IMR-90 (cell line): ENCODE data around the gene CDH23. TPM values are rescaled to one million over a fixed set of nuclear protein-coding genes. Genes with fewer than 3 reads are reported as not detected.
A peak's percentile ranks its signal among the peaks of the same experiment; 100 is the strongest.

Source experiments
- ATAC-seq: fragments of 200-7000 bp; cut with Tn5 transposase; 2 replicates; pipeline ENCODE4 v1.9.1; 2020; ENCODE audit warnings: low read depth, mild to moderate bottlenecking, moderate library complexity
- BruUV-seq: library from RNA; stranded (reverse); fragments of 400-500 nt; replicated peaks from 2 replicates; lab custom pipeline; 2021; lab: Mats Ljungman, UMichigan
- CTCF ChIA-PET: fragments of 300-600 bp; formaldehyde crosslinking; extraction: SDS; loops from one replicate; lab custom pipeline; 2021; ENCODE audit warnings: antibody characterized with exemption; lab: Yijun Ruan, JAX
- POLR2A ChIA-PET: fragments of 300-600 bp; sonication (Branson Sonifier 250); formaldehyde crosslinking; loops from one replicate; lab custom pipeline; 2022; ENCODE audit warnings: antibody characterized with exemption; ENCODE audit not compliant: unreplicated experiment; lab: Charles Lee
- DNase-seq: peaks from one replicate; pipeline ENCODE4 v3.0.0; 2013
- H2AFZ ChIP-seq: replicated peaks from 2 replicates; pipeline ENCODE3; 2013; ENCODE audit warnings: low read length, mild to moderate bottlenecking; ENCODE audit not compliant: poor library complexity
- H2AK5ac ChIP-seq: 2 replicates; pipeline ENCODE4 v1.6.1; 2013; ENCODE audit warnings: low read depth, low read length, inconsistent platforms
- H2AK9ac ChIP-seq: replicated peaks from 2 replicates; pipeline ENCODE3; 2013; ENCODE audit warnings: mild to moderate bottlenecking, low read depth, low read length, moderate library complexity; ENCODE audit not compliant: poor library complexity
- H2BK120ac ChIP-seq: 2 replicates; pipeline ENCODE4 v1.6.1; 2013; ENCODE audit warnings: low read depth, low read length, inconsistent platforms
- H2BK15ac ChIP-seq: 3 replicates; pipeline ENCODE4 v1.6.1; 2013; ENCODE audit warnings: low read depth, low read length, inconsistent platforms
- H2BK20ac ChIP-seq: 2 replicates; pipeline ENCODE4 v1.6.1; 2013; ENCODE audit warnings: low read depth, mild to moderate bottlenecking, inconsistent platforms, low read length, moderate library complexity
- H2BK5ac ChIP-seq: 2 replicates; pipeline ENCODE4 v1.6.1; 2013; ENCODE audit warnings: mild to moderate bottlenecking, low read depth, low read length, inconsistent platforms; ENCODE audit not compliant: poor library complexity, severe bottlenecking
- H3K14ac ChIP-seq: replicated peaks from 2 replicates; pipeline ENCODE4 v1.6.1; 2013; ENCODE audit warnings: low read depth, low read length, inconsistent platforms
- H3K18ac ChIP-seq: 2 replicates; pipeline ENCODE4 v1.6.1; 2013; ENCODE audit warnings: low read depth, low read length, control low read depth
- H3K23ac ChIP-seq: 2 replicates; pipeline ENCODE4 v1.6.1; 2013; ENCODE audit warnings: low read depth, low read length, inconsistent platforms
- H3K27ac ChIP-seq: 2 replicates; pipeline ENCODE4 v1.5.1; 2013; ENCODE audit warnings: mild to moderate bottlenecking, control low read depth, low read length; ENCODE audit not compliant: insufficient read depth
- H3K27me3 ChIP-seq: 2 replicates; pipeline ENCODE4 v1.6.1; 2013; ENCODE audit warnings: low read length; ENCODE audit not compliant: control insufficient read depth, insufficient read depth
- H3K36me3 ChIP-seq: 2 replicates; pipeline ENCODE4 v1.6.1; 2013; ENCODE audit warnings: low read length, mixed read lengths; ENCODE audit not compliant: control insufficient read depth, insufficient read depth
- H3K4ac ChIP-seq: 2 replicates; pipeline ENCODE4 v1.6.1; 2013; ENCODE audit warnings: low read depth, low read length, inconsistent platforms
- H3K4me1 ChIP-seq: 2 replicates; pipeline ENCODE4 v1.6.1; 2013; ENCODE audit warnings: low read length, mixed read lengths; ENCODE audit not compliant: control insufficient read depth, insufficient read depth
- H3K4me2 ChIP-seq: 2 replicates; pipeline ENCODE4 v1.6.1; 2013; ENCODE audit warnings: low read depth, mild to moderate bottlenecking, control low read depth, low read length, moderate library complexity
- H3K4me3 ChIP-seq: 2 replicates; pipeline ENCODE4 v1.5.1; 2013; ENCODE audit warnings: low read depth, mild to moderate bottlenecking, control low read depth, low read length, moderate library complexity; ENCODE audit not compliant: insufficient read depth
- H3K56ac ChIP-seq: 2 replicates; pipeline ENCODE4 v1.6.1; 2013; ENCODE audit warnings: low read length, inconsistent platforms; ENCODE audit not compliant: insufficient read depth; ENCODE audit errors: extremely low read depth
- H3K79me1 ChIP-seq, 2 experiments: 2 replicates each; pipeline ENCODE4 v1.6.1; 2013; ENCODE audit warnings: low read length in 2 of 2, inconsistent platforms in 1 of 2, low read depth in 1 of 2
- H3K9ac ChIP-seq: 2 replicates; pipeline ENCODE4 v1.6.1; 2013; ENCODE audit warnings: low read depth, low read length, control low read depth
- H3K9me1 ChIP-seq: 2 replicates; pipeline ENCODE4 v1.6.1; 2013; ENCODE audit warnings: low read length, inconsistent platforms; ENCODE audit not compliant: insufficient read depth
- H3K9me3 ChIP-seq: 2 replicates; pipeline ENCODE4 v1.6.1; 2013; ENCODE audit warnings: low read length; ENCODE audit not compliant: control insufficient read depth, insufficient read depth
- H4K20me1 ChIP-seq: 2 replicates; pipeline ENCODE4 v1.6.1; 2013; ENCODE audit warnings: low read length, inconsistent platforms; ENCODE audit not compliant: insufficient read depth
- H4K5ac ChIP-seq: 2 replicates; pipeline ENCODE4 v1.6.1; 2013; ENCODE audit warnings: mild to moderate bottlenecking, low read depth, low read length, control low read depth
- H4K8ac ChIP-seq, 2 experiments: 2 replicates each; pipeline ENCODE4 v1.6.1; 2013; ENCODE audit warnings: low read depth in 2 of 2, low read length in 2 of 2, control low read depth in 1 of 2, inconsistent platforms in 1 of 2
- H4K91ac ChIP-seq: 2 replicates; pipeline ENCODE4 v1.6.1; 2013; ENCODE audit warnings: low read depth, low read length, inconsistent platforms; ENCODE audit not compliant: insufficient read depth
- BHLHE40 ChIP-seq: fragments of 150-350 bp; IDR thresholded peaks from 2 replicates; pipeline ENCODE4 v1.6.1; 2016; ENCODE audit warnings: mild to moderate bottlenecking, low read depth, low read length
- CEBPB ChIP-seq: IDR thresholded peaks from 2 replicates; pipeline ENCODE4 v1.6.1; 2012; ENCODE audit warnings: low read depth, low read length, improper control_type of control experiment
- CTCF ChIP-seq: conservative IDR thresholded peaks from 2 replicates; pipeline ENCODE4 v1.5.1; 2012; ENCODE audit warnings: mild to moderate bottlenecking, low read depth, low read length, improper control_type of control experiment
- ELK1 ChIP-seq: fragments of 150-350 bp; IDR thresholded peaks from 2 replicates; pipeline ENCODE4 v1.6.1; 2016; ENCODE audit warnings: low read depth, mild to moderate bottlenecking, low read length, moderate library complexity, borderline replicate concordance
- FOS ChIP-seq: fragments of 150-350 bp; IDR thresholded peaks from 2 replicates; pipeline ENCODE4 v1.6.1; 2016; ENCODE audit warnings: low read depth, low read length
- MAFK ChIP-seq: IDR thresholded peaks from 2 replicates; pipeline ENCODE4 v1.6.1; 2012; ENCODE audit warnings: low read depth, low read length, improper control_type of control experiment
- MAZ ChIP-seq: IDR thresholded peaks from 2 replicates; pipeline ENCODE4 v1.6.1; 2012; ENCODE audit warnings: low read depth, mild to moderate bottlenecking, low read length, improper control_type of control experiment, moderate library complexity, borderline replicate concordance
- MXI1 ChIP-seq: IDR thresholded peaks from 2 replicates; pipeline ENCODE4 v1.6.1; 2012; ENCODE audit warnings: low read depth, mild to moderate bottlenecking, low read length, moderate library complexity, borderline replicate concordance
- POLR2A ChIP-seq: IDR thresholded peaks from 2 replicates; pipeline ENCODE4 v1.6.1; 2012; ENCODE audit warnings: mild to moderate bottlenecking, low read depth, low read length
- RCOR1 ChIP-seq: IDR thresholded peaks from 2 replicates; pipeline ENCODE4 v1.6.1; 2012; ENCODE audit warnings: mild to moderate bottlenecking, low read length, improper control_type of control experiment; ENCODE audit not compliant: insufficient replicate concordance
- WGBS, 2 experiments: methylation state at CpG; one replicate each; pipeline versions ENCODE4 v1.1.5 to v1.1.7; 2013; ENCODE audit warnings: missing lambda C conversion rate in 2 of 2; ENCODE audit not compliant: insufficient read length in 1 of 2; ENCODE audit errors: extremely low coverage in 2 of 2; 5-methylcytosine and 5-hydroxymethylcytosine counted together
- dilution Hi-C: fragments of 300-500 bp; cut with HindIII; formaldehyde crosslinking; loops from one replicate; pipeline ENCODE4 v1.14.3; 2018; ENCODE audit warnings: low sequenced_read_pairs; ENCODE audit not compliant: unreplicated experiment
- in situ Hi-C: fragments of 300-500 bp; cut with MboI; formaldehyde crosslinking; loops from 3 replicates; pipeline ENCODE4 v1.14.3; 2019; ENCODE audit warnings: low sequenced_read_pairs, inconsistent platforms, mixed read lengths
- intact Hi-C: fragments of 100-400 bp; cut with micrococcal nuclease; formaldehyde crosslinking; loops from 2 replicates; pipeline ENCODE4 v1.10.0; 2022
- polyA plus RNA-seq, 3 experiments: library from polyadenylated mRNA; depleted of rRNA; stranded (reverse); fragments of >200 nt; gene quantifications; 2 replicates each; pipeline ENCODE4 v1.2.3, GENCODE V29; 2012; ENCODE audit warnings: low replicate concordance in 1 of 3
- total RNA-seq: library from RNA; depleted of rRNA; stranded (reverse); fragments of >200 nt; gene quantifications from 2 replicates; pipeline ENCODE4 v1.2.3, GENCODE V29; 2012

The CDH23 gene
- total and polyA plus RNA-seq, 2 of the 4 experiments (the other 2 are of a cell fraction): under 0.01 to 0.03 TPM

- TF ChIP-seq BHLHE40 (peak; percentile 78; the same call in 1 of the 2 replicates), RCOR1 (peak; percentile 99)
Measured at GRCh38 chr10:71766717-71767419, 370.1 kb downstream of the CDH23 start (continued).

- peak overlapping the region; percentile 42 for H2AK9ac ChIP-seq
- peak overlapping the region; percentile 93 for H4K91ac ChIP-seq
- POLR2A ChIA-PET: interaction anchor here (1.0 kb wide), 1 partner anchor 9 kb away, joined by 3 read pairs; no protein-coding TSS in a partner anchor
- H2AK5ac ChIP-seq: peak overlapping the region; percentile 96
- DNase-seq (no peak), ATAC-seq (no peak)
- no peak for TF ChIP-seq MAZ
- no peak for TF ChIP-seq POLR2A
- no peak for TF ChIP-seq CTCF
- TF ChIP-seq ELK1: no peak
- no peak for TF ChIP-seq MXI1
- no peak for TF ChIP-seq FOS
- TF ChIP-seq MAFK: no peak
- no peak for TF ChIP-seq CEBPB
- no peak for TF ChIP-seq RCOR1
- CTCF ChIA-PET: interaction anchor here (0.6 to 1.6 kb wide), 2 partner anchors 104 to 129 kb away, joined by 3 to 4 read pairs; no protein-coding TSS in a partner anchor
- no peaks in the 10 kb centered on the region for H4K20me1 ChIP-seq
- H3K56ac ChIP-seq: peak overlapping the region; percentile 44
- 40% methylated on average over 3 of the region's 10 CpGs; no CpG with 5 or more reads in 1 of the 2 experiments for WGBS, 2 experiments
- H2BK120ac ChIP-seq: peak overlapping the region; percentile 92
- peak overlapping the region; percentile 44 for H3K14ac ChIP-seq
- peak overlapping the region; percentile 44 for H4K5ac ChIP-seq
- BruUV-seq: no TSS peak
- H4K8ac ChIP-seq: peak overlapping the region; percentile 54 to 80
- peaks cover 63% of the 10 kb centered on the region for H3K4me1 ChIP-seq
- H3K4me3 ChIP-seq: no peak overlapping the region
- peak overlapping the region; percentile 0 for H2AFZ ChIP-seq
- no peaks in the 10 kb centered on the region for H3K9me3 ChIP-seq
- no peaks in the 10 kb centered on the region for H3K27me3 ChIP-seq
- H3K9me1 ChIP-seq: peaks cover 35% of the 10 kb centered on the region
- no peaks in the 10 kb centered on the region for H3K36me3 ChIP-seq
- peak overlapping the region; percentile 87 for H2BK5ac ChIP-seq
- H2BK15ac ChIP-seq: peak overlapping the region; percentile 96; the same call in 2 of the 3 replicates
- H3K4ac ChIP-seq: peak overlapping the region; percentile 88
- no peak overlapping the region for H3K4me2 ChIP-seq
- peak overlapping the region; percentile 83 for H3K27ac ChIP-seq
- H2BK20ac ChIP-seq: peak overlapping the region; percentile 86
- peak overlapping the region; percentile 67 for H3K23ac ChIP-seq
- peaks cover 6 to 19% of the 10 kb centered on the region in 2 experiments; a peak in 2 of 4 replicates for H3K79me1 ChIP-seq
- in situ Hi-C loops (no loop called here), dilution Hi-C loops (no loop called here), intact Hi-C loops (loop anchor here (2.0 to 5.0 kb wide), 2 partner anchors 39 to 55 kb away; no protein-coding TSS in a partner anchor)
- peak overlapping the region; percentile 18; the same call in 1 of the 2 replicates for H3K9ac ChIP-seq
- H3K18ac ChIP-seq: peak overlapping the region; percentile 66
Measured at GRCh38 chr10:71767420-71768035, 370.8 kb downstream of the CDH23 start.
